CD4-positive, alpha-beta T cell treated with Interleukin-1 beta for 1 hour (primary cell): ENCODE data around the gene PFKFB1.

Experiments used
- DNase-seq, 2 donors: peaks; one replicate each; pipeline ENCODE4 v3.0.0-alpha.2; 2020 to 2022

PFKFB1 gene

DNA sequence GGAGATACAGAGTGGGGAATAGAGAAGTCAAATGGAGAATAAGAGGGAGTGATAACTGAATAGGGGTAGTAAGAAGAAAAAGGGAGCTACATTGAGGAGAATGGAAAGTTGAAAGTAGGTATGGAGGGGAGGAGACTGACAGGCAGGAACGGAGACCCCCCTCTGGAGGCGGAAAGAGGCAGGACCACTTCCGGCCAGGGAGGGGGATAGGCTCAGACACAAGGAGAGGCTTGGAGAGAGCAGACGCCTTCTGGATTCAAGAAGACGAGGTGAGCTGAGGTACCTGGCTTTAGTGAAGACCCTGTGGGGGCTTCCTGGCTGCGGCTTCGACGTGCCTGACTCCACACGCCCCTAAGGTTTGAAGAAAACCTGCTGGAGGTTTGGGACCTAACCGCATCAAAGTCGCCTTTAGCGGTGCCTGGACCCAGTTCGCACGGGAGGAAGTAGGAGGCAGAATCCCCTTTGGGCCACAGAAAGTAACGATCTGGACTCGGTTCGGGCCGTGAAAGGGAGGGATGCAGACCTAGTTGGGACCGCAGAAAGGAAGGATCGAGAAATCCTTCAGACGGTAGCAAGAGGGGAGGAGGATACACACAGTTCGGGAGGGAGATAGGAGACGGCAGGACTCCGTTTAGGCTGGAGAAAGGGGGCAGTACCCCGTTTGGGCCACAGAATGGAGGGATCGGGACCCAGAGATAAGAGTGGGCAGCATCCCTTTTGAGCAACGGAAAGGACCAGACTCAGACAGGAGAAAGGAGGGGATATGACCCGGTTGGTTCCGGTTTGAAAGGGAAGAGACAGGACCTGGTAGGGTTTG is 73.2 kb downstream of the PFKFB1 start, which contains the start of gene TRO:
Gene TRO, plus strand, starts transcription at position 215 of the 817 bp plus-strand sequence. CDS start 1,423 bp downstream, outside the sequence.
- DNase-seq = no peak

- DNase-seq = no peak
Observed at GRCh38 chrX:54909941-54910340, 84.0 kb downstream of the PFKFB1 start.

GRCh38 chrX:54894159-54894558 is 99.8 kb downstream of the PFKFB1 start:
- no peak for DNase-seq

DNA sequence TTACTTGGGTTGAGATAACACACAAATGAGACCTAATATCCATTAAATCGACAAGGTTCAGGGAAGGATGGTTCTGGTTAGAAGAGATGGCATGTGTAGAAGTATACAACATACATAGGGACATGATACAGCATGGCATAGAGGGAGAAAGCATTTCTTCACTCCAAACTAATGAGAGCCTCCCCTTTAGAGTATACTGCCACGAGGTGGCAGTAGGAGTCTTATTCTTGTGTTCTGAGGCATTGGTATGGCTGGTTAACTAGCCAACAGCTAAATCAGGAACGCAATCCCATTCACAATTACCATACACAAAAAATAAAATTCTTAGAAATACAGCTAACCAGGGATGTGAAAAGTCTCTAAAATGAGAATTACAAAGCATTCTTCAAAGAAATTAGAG is 102.4 kb downstream of the PFKFB1 start:
- DNase-seq = peak; percentile 23 to 52

DNA sequence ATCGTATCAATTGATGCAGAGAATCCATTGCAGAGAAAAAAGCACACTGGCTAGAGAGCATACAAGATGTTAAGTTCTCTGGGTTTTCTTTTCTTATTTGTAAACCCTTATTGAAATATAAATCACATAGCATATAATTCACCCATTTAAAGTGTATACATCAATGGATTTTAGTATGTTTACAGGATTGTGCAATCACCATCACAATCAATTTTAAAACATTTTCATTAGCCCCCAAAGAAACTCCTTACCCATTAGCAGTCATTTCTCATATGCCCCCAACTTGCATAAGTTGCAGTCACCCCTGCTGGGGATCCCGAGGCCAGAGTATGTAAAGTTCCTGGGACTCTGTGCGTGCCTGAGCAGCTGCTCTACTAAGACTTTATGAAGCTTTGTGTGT is 108.2 kb downstream of the PFKFB1 start:
- no peak for DNase-seq
